Neutrophil (primary cell): ENCODE results near the gene GOLT1A.

Experiments
- H3K27ac ChIP-seq: fragments of 200-600 bp; sonication (generic); 2 replicates; pipeline ENCODE4 v1.5.1; 2016; ENCODE audit warnings: mild to moderate bottlenecking, moderate library complexity
- H3K27me3 ChIP-seq: fragments of 200-600 bp; sonication (generic); 2 replicates; pipeline ENCODE4 v1.6.0; 2016; ENCODE audit warnings: mild to moderate bottlenecking
- H3K36me3 ChIP-seq: fragments of 200-600 bp; sonication (generic); 2 replicates; pipeline ENCODE4 v1.5.1; 2017
- H3K4me1 ChIP-seq, 2 experiments: fragments of 200-600 bp in 1 of 2; sonication (generic) in 1 of 2; 1 replicate in 1 of 2; 2 replicates in 1 of 2; pipeline versions ENCODE4 v1.5.1 to v1.6.1; 2013 to 2016; ENCODE audit warnings: low read depth in 1 of 2, low read length in 1 of 2, mild to moderate bottlenecking in 1 of 2, moderate library complexity in 1 of 2; ENCODE audit not compliant: control insufficient read depth in 1 of 2, insufficient read depth in 1 of 2
- H3K4me3 ChIP-seq, 2 experiments: fragments of 200-600 bp in 1 of 2; sonication (generic) in 1 of 2; 1 replicate in 1 of 2; 2 replicates in 1 of 2; pipeline ENCODE4 v1.5.1; 2013 to 2016; ENCODE audit warnings: low read depth in 1 of 2, low read length in 1 of 2, mild to moderate bottlenecking in 1 of 2, moderate library complexity in 1 of 2
- H3K9me3 ChIP-seq: fragments of 200-600 bp; sonication (generic); 2 replicates; pipeline ENCODE4 v1.5.1; 2016
- CTCF ChIP-seq: fragments of 200-600 bp; sonication (generic); IDR thresholded peaks from 2 replicates; pipeline ENCODE4 v1.5.1; 2016; ENCODE audit warnings: antibody characterized with exemption

GOLT1A gene

DNA sequence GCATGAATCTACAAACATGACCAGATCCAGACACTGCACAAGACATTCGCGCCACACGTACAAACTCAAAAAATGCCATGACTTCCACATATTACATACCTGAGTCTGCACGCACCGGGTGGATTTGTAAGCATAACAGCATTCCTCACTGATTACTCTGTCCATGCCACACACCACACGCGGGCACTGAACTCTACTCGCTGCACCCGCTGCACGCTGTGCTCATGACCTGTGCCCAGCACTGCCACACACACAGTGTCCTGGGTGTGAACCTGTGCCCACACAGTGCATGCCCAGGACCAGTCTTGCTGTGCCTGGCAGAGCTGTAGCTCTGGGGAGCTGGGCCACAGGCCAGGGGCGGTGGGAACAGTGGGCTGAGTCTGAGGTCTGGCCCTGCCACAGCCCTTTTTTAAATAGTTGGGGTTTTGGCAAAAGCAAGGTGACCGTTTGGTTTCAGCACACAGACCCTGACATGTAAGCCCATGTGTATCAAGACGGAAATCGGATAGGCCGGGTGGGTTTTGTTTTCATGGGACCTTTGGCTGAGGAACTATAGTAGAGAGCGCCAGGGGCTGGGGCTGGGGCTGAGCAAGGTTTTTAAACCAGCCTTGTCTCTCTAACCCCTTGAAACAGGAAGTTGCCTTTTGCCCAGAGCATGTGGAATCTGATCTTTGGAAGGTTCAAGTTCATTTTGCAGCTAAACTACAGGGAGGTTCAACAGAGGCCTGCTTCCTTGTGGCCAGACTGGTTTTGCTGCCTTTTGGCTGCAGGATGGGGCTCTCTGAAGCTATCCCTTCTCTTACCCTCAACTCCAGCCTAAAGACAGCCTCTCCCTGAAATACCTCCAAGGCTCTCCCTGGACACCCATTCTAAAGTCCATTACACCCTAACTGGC, 12.3 kb upstream of the GOLT1A start:
- no peak for TF ChIP-seq CTCF
- Histone ChIP-seq H3K27me3 (no peaks in the 10 kb centered on the region), H3K9me3 (no peaks in the 10 kb centered on the region), H3K36me3 (no peaks in the 10 kb centered on the region), H3K27ac (no peak overlapping the region), H3K4me3 (no peak overlapping the region), H3K4me1 (no peaks in the 10 kb centered on the region)

- TF ChIP-seq CTCF = no peak
- no peaks in the 10 kb centered on the region for H3K27me3 ChIP-seq
- H3K9me3 ChIP-seq = no peaks in the 10 kb centered on the region
- no peaks in the 10 kb centered on the region for H3K4me1 ChIP-seq
- no peaks in the 10 kb centered on the region for H3K36me3 ChIP-seq
- no peak overlapping the region for H3K27ac ChIP-seq
- no peak overlapping the region for H3K4me3 ChIP-seq
Measured at GRCh38 chr1:204224655-204225054, 10.9 kb upstream of the GOLT1A start.

GRCh38 chr1:204223129-204223860, 9.5 kb upstream of the GOLT1A start:
- H3K27me3 ChIP-seq = no peaks in the 10 kb centered on the region
- TF ChIP-seq CTCF = no peak
- no peak overlapping the region for H3K4me3 ChIP-seq
- no peaks in the 10 kb centered on the region for H3K9me3 ChIP-seq
- no peaks in the 10 kb centered on the region for H3K4me1 ChIP-seq
- no peak overlapping the region for H3K27ac ChIP-seq
- no peaks in the 10 kb centered on the region for H3K36me3 ChIP-seq

DNA sequence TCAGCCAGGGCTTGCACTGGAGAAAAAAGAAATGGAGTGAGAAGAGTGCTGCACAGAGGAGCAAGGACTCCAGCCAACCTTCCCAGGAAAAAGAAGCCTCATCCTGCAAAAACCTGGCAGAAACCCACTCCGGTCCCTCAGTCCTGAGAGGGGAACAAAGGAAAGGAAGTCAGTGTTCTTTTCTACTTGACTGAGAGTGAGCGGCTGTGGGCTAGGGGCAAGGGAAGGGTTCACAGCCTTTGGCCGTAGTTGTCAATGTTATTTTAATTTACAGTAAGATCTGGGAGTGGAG, 8.9 kb upstream of the GOLT1A start:
- Histone ChIP-seq H3K27me3 (no peaks in the 10 kb centered on the region), H3K9me3 (no peaks in the 10 kb centered on the region), H3K4me1 (no peaks in the 10 kb centered on the region), H3K4me3 (no peak overlapping the region), H3K27ac (no peak overlapping the region), H3K36me3 (no peaks in the 10 kb centered on the region)
- TF ChIP-seq CTCF = no peak

DNA sequence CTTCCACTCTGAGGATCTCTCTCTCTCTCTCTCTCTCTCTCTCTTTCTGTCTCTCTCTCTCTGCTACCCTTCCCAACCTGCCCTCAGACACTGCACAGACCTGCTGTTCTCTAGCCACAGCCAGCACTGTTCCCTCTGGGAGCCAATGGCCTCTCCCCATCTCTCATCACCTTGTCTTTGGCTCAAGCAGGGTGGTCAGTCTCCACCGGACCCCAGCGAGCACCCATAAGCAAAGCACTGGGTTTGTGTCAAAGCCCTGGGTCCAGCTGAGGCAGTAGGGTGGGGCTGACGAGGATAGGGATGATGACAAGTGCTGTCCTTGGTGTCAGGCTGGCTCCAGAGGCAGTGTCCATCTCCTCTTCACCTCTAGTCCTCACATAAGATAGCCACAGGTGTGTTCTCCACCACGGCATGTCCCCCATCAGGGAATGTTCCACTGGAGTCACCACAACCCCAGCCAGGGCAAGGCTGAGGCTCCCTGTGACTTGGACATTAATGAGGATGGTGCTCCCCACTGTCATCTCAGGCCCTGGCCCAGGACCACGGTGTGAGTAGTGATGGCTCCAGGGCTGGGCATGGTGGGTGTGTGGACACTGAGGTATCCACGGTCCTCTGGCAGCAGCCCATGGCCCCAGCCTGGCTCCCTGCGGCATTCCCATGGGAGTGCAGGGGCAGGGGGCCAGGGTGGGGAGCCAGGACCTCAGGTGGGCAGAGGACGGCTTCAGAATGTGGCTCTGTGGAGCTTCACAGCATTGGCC, 8.4 kb upstream of the GOLT1A start:
- no peak overlapping the region for H3K27ac ChIP-seq
- no peaks in the 10 kb centered on the region for H3K36me3 ChIP-seq
- H3K9me3 ChIP-seq = no peaks in the 10 kb centered on the region
- TF ChIP-seq CTCF = no peak
- H3K4me1 ChIP-seq = no peaks in the 10 kb centered on the region
- H3K27me3 ChIP-seq = no peaks in the 10 kb centered on the region
- no peak overlapping the region for H3K4me3 ChIP-seq
